ENCODE measurements around the gene SMIM24.
"Not testable (repeated sequence)": the region's sequence is repeated elsewhere in the genome, so short reads cannot be mapped to it uniquely, and the experiment has no call there.

Gene SMIM24

DNA sequence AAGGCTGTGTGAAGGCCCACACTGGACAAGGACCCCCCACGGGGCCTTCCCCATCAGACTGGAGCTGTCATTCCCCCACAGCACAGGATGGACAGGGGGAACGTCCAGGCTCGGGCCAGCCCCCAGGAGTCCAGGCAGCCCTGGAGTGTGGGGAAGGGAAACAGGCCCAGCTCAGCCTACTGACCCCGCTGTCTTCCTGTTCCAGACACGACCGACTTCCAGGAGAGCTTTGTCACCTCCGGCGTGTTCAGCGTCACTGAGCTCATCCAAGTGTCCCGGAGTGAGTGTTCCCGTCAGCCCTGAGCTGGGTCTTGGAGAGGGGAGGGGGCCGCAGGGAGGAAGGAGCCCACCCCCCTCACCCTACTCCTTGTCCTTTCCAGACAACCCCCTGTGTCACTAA lies 47.0 kb downstream of the SMIM24 start:
- no peak for ATAC-seq
- no peak for DNase-seq

DNA sequence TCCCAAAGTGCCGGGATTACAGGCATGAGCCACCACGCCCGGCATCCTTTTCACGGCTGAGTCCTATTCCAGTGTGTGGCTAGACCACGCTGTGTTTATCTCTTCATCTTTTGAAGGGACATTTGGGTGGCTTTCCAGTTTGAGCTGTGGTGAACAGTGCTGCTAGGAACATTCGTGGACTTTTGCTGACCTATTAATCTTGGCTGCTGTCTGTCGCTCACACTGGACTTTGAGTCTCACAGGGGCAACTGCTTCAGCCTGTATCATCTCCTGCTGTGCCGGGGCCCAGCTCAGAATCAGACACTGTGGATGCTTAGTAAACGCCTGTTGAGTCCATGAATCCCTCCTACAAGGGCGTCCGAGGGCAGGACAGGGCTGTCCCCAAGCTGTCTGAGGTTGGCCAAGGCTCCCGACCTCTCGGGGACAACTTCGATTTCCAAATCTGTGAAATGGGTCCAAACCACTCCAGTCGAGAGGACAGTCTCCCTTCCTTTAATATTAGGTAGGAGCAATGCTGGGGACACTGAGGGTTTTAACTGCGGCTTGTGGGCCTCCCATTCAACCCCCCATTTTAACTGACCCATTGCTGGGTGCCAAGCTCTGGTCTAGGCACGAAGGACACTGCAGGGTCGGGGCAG lies 48.4 kb downstream of the SMIM24 start:
- no peak for ATAC-seq
- no peak for DNase-seq

DNA sequence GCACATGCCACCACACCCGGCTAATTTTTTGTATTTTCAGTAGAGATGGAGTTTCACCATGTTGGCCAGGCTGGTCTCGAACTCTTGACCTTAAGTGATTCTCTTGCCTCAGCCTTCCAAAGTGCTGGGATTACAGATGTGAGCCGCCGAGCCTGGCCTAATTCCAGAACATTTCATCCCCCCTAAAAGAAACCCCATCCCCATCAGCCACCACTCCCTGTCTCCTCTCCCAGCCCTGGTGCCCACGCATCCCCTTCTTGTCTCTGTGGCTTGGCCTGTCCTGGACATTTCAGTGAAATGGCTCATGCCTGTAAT lies 50.0 kb downstream of the SMIM24 start:
- DNase-seq, ATAC-seq: not testable (repeated sequence)

DNA sequence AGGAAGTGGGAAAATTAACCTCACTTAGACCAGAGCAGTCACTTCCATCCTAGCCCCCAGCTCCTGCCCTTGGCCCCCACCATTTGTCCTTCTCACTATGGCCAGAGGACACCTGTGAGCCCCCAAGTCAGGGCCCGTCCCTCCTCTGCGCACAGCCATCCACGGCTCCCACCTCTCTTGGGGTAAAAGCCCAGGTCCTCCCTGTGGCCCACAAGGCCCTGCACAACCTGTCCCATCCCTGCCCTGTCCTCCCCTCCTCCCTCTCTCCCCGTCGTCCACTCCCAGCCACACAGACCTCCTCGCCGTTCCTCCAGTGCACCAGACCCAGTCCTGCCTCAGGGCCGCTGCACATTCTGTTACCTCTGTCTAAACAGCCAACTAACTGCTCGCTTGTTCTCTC lies 53.9 kb downstream of the SMIM24 start:
- no peak for DNase-seq
- no peak for ATAC-seq
